22Rv1 (cell line): Measurements from ENCODE around the gene SIRPG.

Experiments
- CTCF ChIP-seq: fragments of 450-650 bp; IDR thresholded peaks from 2 replicates; pipeline ENCODE4 v1.5.1; 2017; ENCODE audit warnings: mild to moderate bottlenecking
- ZFX ChIP-seq: fragments of 450-650 bp; IDR thresholded peaks from 2 replicates; pipeline ENCODE4 v1.6.1; 2017; ENCODE audit warnings: antibody characterized with exemption, borderline replicate concordance

- TF ChIP-seq ZFX (no peak), CTCF (no peak)
Observed at GRCh38 chr20:1625083-1625690, 32.4 kb downstream of the SIRPG start.
